ENCODE results near the gene CHIT1.

DNA sequence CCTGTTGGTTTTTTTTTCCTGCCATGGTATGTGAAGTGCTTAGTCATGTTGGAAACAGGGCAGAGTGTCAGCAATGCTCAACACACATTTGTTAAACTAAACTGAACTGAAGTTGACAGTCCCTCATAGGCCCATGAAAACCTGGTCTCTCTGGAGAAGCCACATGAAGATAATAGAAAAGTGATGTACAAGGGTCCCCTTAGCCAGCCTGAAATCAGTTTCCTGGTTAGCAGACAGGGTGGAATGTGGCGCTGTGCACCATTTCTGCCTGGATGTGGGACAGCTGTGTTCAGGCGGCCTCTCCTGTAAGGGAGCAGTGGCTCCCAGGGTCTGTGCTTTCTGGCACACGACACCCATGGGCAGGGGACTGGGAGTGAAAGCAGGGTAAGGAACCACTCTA, 33.1 kb downstream of the CHIT1 start:
- TF ChIP-seq SUZ12 (IDR thresholded peaks at IDR 0.05; ENCODE audit: extremely low read depth, insufficient read depth, insufficient read length), result no peak
- TF ChIP-seq ZNF274 (IDR thresholded peaks at IDR 0.05; ENCODE audit: low read depth, low read length), result no peak

Measured in NT2/D1 (cell line).